CD14-positive monocyte (primary cell): ENCODE data around the gene RWDD4. TPM values are rescaled to one million over a fixed set of nuclear protein-coding genes. Genes with fewer than 3 reads are reported as not detected.

Source experiments
- DNase-seq, 3 donors: peaks; one replicate each; pipeline ENCODE4 v3.0.0-alpha.2; 2011 to 2022
- H2AFZ ChIP-seq: 2 replicates; pipeline ENCODE4 v1.6.0; 2012; ENCODE audit warnings: mild to moderate bottlenecking, low read depth, low read length, inconsistent platforms; ENCODE audit not compliant: insufficient read depth, poor library complexity, severe bottlenecking
- H3K27ac ChIP-seq, 2 donors: 1 replicate in 1 of 2; 2 replicates in 1 of 2; pipeline ENCODE4 v1.5.1; 2012 to 2013; ENCODE audit warnings: low read length in 2 of 2, control low read depth in 1 of 2, inconsistent platforms in 1 of 2, low read depth in 1 of 2, mild to moderate bottlenecking in 1 of 2
- H3K27me3 ChIP-seq, 2 donors: one replicate each; pipeline versions ENCODE4 v1.6.0 to v1.6.1; 2011 to 2013; ENCODE audit warnings: low read length in 2 of 2; ENCODE audit not compliant: control insufficient read depth in 2 of 2, insufficient read depth in 2 of 2
- H3K36me3 ChIP-seq, 2 donors: replicated peaks in 1 of 2; 1 replicate in 1 of 2; 2 replicates in 1 of 2; pipeline versions ENCODE4 v1.5.1 to v1.6.1; 2012 to 2013; ENCODE audit warnings: low read length in 2 of 2, control low read depth in 1 of 2, inconsistent platforms in 1 of 2, mild to moderate bottlenecking in 1 of 2; ENCODE audit not compliant: insufficient read depth in 2 of 2, control insufficient read depth in 1 of 2
- H3K4me1 ChIP-seq, 2 donors: 1 replicate in 1 of 2; 2 replicates in 1 of 2; pipeline versions ENCODE4 v1.5.1 to v1.6.1; 2012 to 2013; ENCODE audit warnings: low read length in 2 of 2, control low read depth in 1 of 2, inconsistent platforms in 1 of 2, mild to moderate bottlenecking in 1 of 2, moderate library complexity in 1 of 2; ENCODE audit not compliant: insufficient read depth in 2 of 2, control insufficient read depth in 1 of 2
- H3K4me2 ChIP-seq: replicated peaks from 2 replicates; pipeline ENCODE3; 2012; ENCODE audit warnings: low read length, moderate library complexity, mild to moderate bottlenecking; ENCODE audit not compliant: poor library complexity, severe bottlenecking; ENCODE audit errors: extremely low read depth
- H3K4me3 ChIP-seq, 3 experiments: fragments of 200-600 bp in 1 of 3; sonication (generic) in 1 of 3; replicated peaks in 1 of 3; 1 replicate in 2 of 3; 2 replicates in 1 of 3; pipeline ENCODE4 v1.5.1; 2011 to 2013; ENCODE audit warnings: low read length in 3 of 3, mild to moderate bottlenecking in 3 of 3, control low read depth in 2 of 3, low read depth in 2 of 3, inconsistent platforms in 1 of 3, moderate library complexity in 1 of 3
- H3K79me2 ChIP-seq: 2 replicates; pipeline ENCODE4 v1.6.0; 2012; ENCODE audit warnings: mild to moderate bottlenecking, control low read depth, inconsistent platforms, low read length, moderate library complexity; ENCODE audit not compliant: insufficient read depth
- H3K9ac ChIP-seq: 2 replicates; pipeline ENCODE4 v1.6.0; 2017; ENCODE audit warnings: low read length, mild to moderate bottlenecking; ENCODE audit not compliant: insufficient read depth, poor library complexity, severe bottlenecking
- H3K9me3 ChIP-seq, 2 donors: replicated peaks in 1 of 2; 1 replicate in 1 of 2; 2 replicates in 1 of 2; pipeline versions ENCODE4 v1.5.1 to v1.6.1; 2012 to 2013; ENCODE audit warnings: low read length in 2 of 2, control low read depth in 1 of 2; ENCODE audit not compliant: control insufficient read depth in 1 of 2, insufficient read depth in 1 of 2
- H4K20me1 ChIP-seq: 2 replicates; pipeline ENCODE4 v1.6.0; 2012; ENCODE audit warnings: mild to moderate bottlenecking, low read length, control low read depth, moderate library complexity; ENCODE audit not compliant: insufficient read depth
- H3K27ac Mint-ChIP-seq, 7 donors: one replicate each; pipeline ENCODE4 v1.8.0; 2020; ENCODE audit warnings: mild to moderate bottlenecking in 7 of 7, mixed read lengths in 7 of 7, moderate library complexity in 6 of 7, inconsistent platforms in 2 of 7
- H3K27me3 Mint-ChIP-seq, 3 donors: one replicate each; pipeline ENCODE4 v1.8.0; 2021 to 2022; ENCODE audit warnings: low read depth in 3 of 3, mild to moderate bottlenecking in 3 of 3, mixed read lengths in 3 of 3, moderate library complexity in 3 of 3, inconsistent platforms in 1 of 3
- H3K36me3 Mint-ChIP-seq, 2 donors: one replicate each; pipeline ENCODE4 v1.8.0; 2020; ENCODE audit warnings: mixed read lengths in 2 of 2, inconsistent platforms in 1 of 2, mild to moderate bottlenecking in 1 of 2
- H3K4me1 Mint-ChIP-seq: one replicate; pipeline ENCODE4 v1.8.0; 2020; ENCODE audit warnings: mild to moderate bottlenecking, mixed read lengths
- H3K4me3 Mint-ChIP-seq, 2 donors: one replicate each; pipeline ENCODE4 v1.8.0; 2020; ENCODE audit warnings: mild to moderate bottlenecking in 2 of 2, mixed read lengths in 2 of 2, moderate library complexity in 1 of 2
- H3K9me3 Mint-ChIP-seq, 7 donors: one replicate each; pipeline ENCODE4 v1.8.0; 2020 to 2022; ENCODE audit warnings: mixed read lengths in 7 of 7, mild to moderate bottlenecking in 6 of 7, moderate library complexity in 6 of 7, inconsistent platforms in 2 of 7
- CTCF ChIP-seq: fragments of 200-600 bp; IDR thresholded peaks from one replicate; pipeline ENCODE4 v1.8.0; 2022; ENCODE audit warnings: antibody characterized with exemption, mild to moderate bottlenecking
- WGBS: methylation state at CpG from one replicate; pipeline ENCODE4 v1.1.5; 2013; ENCODE audit warnings: missing lambda C conversion rate; ENCODE audit not compliant: insufficient coverage; 5-methylcytosine and 5-hydroxymethylcytosine counted together
- intact Hi-C, 2 donors: fragments of 100-400 bp; cut with micrococcal nuclease; formaldehyde crosslinking; loops; one replicate each; pipeline versions ENCODE4 v1.15.0 to v1.15.1; 2023
- polyA plus RNA-seq, 3 donors: library from polyadenylated mRNA; depleted of rRNA in 1 of 3; unstranded in 2 of 3; stranded (reverse) in 1 of 3; fragments of 300-500 nt in 2 of 3; fragments of >200 nt in 1 of 3; fragmentation: Illumina TruSeq in 2 of 3; gene quantifications; 1 replicate in 2 of 3; 2 replicates in 1 of 3; pipeline ENCODE4 v1.2.3, GENCODE V29; 2012 to 2021

The RWDD4 gene
- polyA plus RNA-seq, 3 donors: 4.4 to 21.2 (median 16.5) TPM

- intact Hi-C loops: loop anchor here (2.0 to 10.0 kb wide), 4 partner anchors 153 to 565 kb away; partner anchors contain the start of genes ING2 (in 2 of the 2) and WWC2 (in 1 of the 2)
- peaks cover 8 to 29% of the 10 kb centered on the region in 2 donors for H3K36me3 ChIP-seq
- peaks cover 22 to 33% of the 10 kb centered on the region in 2 donors for H3K4me1 ChIP-seq
- peak overlapping the region; percentile 97 for H3K4me2 ChIP-seq
- H3K79me2 ChIP-seq: peaks cover 73% of the 10 kb centered on the region
- TF ChIP-seq CTCF: no peak
- peak overlapping the region; percentile 82 to 98 (median 86) for H3K4me3 ChIP-seq
- peak overlapping the region; percentile 98 for H2AFZ ChIP-seq
- Mint-ChIP-seq H3K4me3 (peak overlapping the region; percentile 86 to 95), H3K36me3 (peaks cover 16 to 23% of the 10 kb centered on the region in 2 donors), H3K27me3 (no peaks in the 10 kb centered on the region), H3K4me1 (peaks cover 31% of the 10 kb centered on the region), H3K9me3 (no peaks in the 10 kb centered on the region), H3K27ac (peak overlapping the region; percentile 96 to 99 (median 98))
- H3K27me3 ChIP-seq: no peaks in the 10 kb centered on the region
- H3K9me3 ChIP-seq: no peaks in the 10 kb centered on the region
- no peak for DNase-seq
- peak overlapping the region; percentile 96 for H3K9ac ChIP-seq
- 3% methylated on average over 5 of the region's 10 CpGs for WGBS
- H3K27ac ChIP-seq: peak overlapping the region; percentile 85 to 94
- peaks cover 35% of the 10 kb centered on the region for H4K20me1 ChIP-seq
Measured at GRCh38 chr4:183659872-183660242, 872 bp upstream of the RWDD4 start.

- peak overlapping the region; percentile 86 to 97 (median 93) for H3K27ac Mint-ChIP-seq
- intact Hi-C loops: loop anchor here (2.0 to 10.0 kb wide), 4 partner anchors 151 to 564 kb away; partner anchors contain the start of genes ING2 (in 2 of the 2) and WWC2 (in 1 of the 2)
- no peaks in the 10 kb centered on the region for H3K9me3 Mint-ChIP-seq
- 0% methylated on average over 18 of the region's 39 CpGs for whole genome bisulfite sequencing
- peaks cover 14 to 25% of the 10 kb centered on the region in 2 donors for H3K36me3 Mint-ChIP-seq
- peak overlapping the region; percentile 96 for H3K9ac ChIP-seq
- H3K27me3 ChIP-seq: no peaks in the 10 kb centered on the region
- peaks cover 31% of the 10 kb centered on the region for H3K4me1 Mint-ChIP-seq
- H3K4me3 Mint-ChIP-seq: peak overlapping the region; percentile 96 to 97
- H3K27me3 Mint-ChIP-seq: no peaks in the 10 kb centered on the region
- peak overlapping the region; percentile 97 for H3K4me2 ChIP-seq
- peak in 1 of 3 donors; percentile 9 for DNase-seq
- peak overlapping the region; percentile 82 to 98 (median 86) for H3K4me3 ChIP-seq
- H3K36me3 ChIP-seq: peaks cover 5 to 29% of the 10 kb centered on the region in 2 donors
- no peak for TF ChIP-seq CTCF
- H3K27ac ChIP-seq: peak overlapping the region in 1 of 2 donors; percentile 94
- H3K79me2 ChIP-seq: peaks cover 63% of the 10 kb centered on the region
- H2AFZ ChIP-seq: peak overlapping the region; percentile 98
- peaks cover 22% of the 10 kb centered on the region for H4K20me1 ChIP-seq
- peaks cover 22 to 33% of the 10 kb centered on the region in 2 donors for H3K4me1 ChIP-seq
- no peaks in the 10 kb centered on the region for H3K9me3 ChIP-seq
Measured at GRCh38 chr4:183658362-183659028, 490 bp downstream of the RWDD4 start.
